Stimulated activated naive B cell treated with anti-CD40 and anti-IgM and Interleukin-4, amounts not matched to agents 10 μg/mL and 1 μg/mL and 100 μg/mL, for 72 hours (primary cell): ENCODE measurements around the gene ARVCF.
A peak's percentile ranks its signal among the peaks of the same experiment; 100 is the strongest.

ENCODE experiments used
- ATAC-seq, 2 donors: fragments of 150-1000 bp; cut with Tn5 transposase; replicated peaks; 2 replicates each; pipeline ENCODE4 v1.10.0; 2021; ENCODE audit warnings: moderate library complexity in 1 of 2
- DNase-seq: peaks from one replicate; pipeline ENCODE4 v3.0.0; 2021
- H3K27ac Mint-ChIP-seq: one replicate; pipeline ENCODE4 v1.8.0; 2022; ENCODE audit warnings: mild to moderate bottlenecking, mixed read lengths
- H3K27me3 Mint-ChIP-seq, 2 donors: one replicate each; pipeline ENCODE4 v1.8.0; 2022; ENCODE audit warnings: mixed read lengths in 2 of 2
- H3K36me3 Mint-ChIP-seq, 2 donors: one replicate each; pipeline ENCODE4 v1.8.0; 2022; ENCODE audit warnings: mixed read lengths in 2 of 2, mild to moderate bottlenecking in 1 of 2
- H3K4me1 Mint-ChIP-seq, 2 donors: one replicate each; pipeline ENCODE4 v1.8.0; 2022; ENCODE audit warnings: mixed read lengths in 2 of 2, mild to moderate bottlenecking in 1 of 2
- H3K4me3 Mint-ChIP-seq, 2 donors: one replicate each; pipeline ENCODE4 v1.8.0; 2022; ENCODE audit warnings: mild to moderate bottlenecking in 2 of 2, mixed read lengths in 2 of 2, moderate library complexity in 1 of 2
- H3K9me3 Mint-ChIP-seq, 2 donors: one replicate each; pipeline ENCODE4 v1.8.0; 2022; ENCODE audit warnings: mixed read lengths in 2 of 2, mild to moderate bottlenecking in 1 of 2

ARVCF gene

DNA sequence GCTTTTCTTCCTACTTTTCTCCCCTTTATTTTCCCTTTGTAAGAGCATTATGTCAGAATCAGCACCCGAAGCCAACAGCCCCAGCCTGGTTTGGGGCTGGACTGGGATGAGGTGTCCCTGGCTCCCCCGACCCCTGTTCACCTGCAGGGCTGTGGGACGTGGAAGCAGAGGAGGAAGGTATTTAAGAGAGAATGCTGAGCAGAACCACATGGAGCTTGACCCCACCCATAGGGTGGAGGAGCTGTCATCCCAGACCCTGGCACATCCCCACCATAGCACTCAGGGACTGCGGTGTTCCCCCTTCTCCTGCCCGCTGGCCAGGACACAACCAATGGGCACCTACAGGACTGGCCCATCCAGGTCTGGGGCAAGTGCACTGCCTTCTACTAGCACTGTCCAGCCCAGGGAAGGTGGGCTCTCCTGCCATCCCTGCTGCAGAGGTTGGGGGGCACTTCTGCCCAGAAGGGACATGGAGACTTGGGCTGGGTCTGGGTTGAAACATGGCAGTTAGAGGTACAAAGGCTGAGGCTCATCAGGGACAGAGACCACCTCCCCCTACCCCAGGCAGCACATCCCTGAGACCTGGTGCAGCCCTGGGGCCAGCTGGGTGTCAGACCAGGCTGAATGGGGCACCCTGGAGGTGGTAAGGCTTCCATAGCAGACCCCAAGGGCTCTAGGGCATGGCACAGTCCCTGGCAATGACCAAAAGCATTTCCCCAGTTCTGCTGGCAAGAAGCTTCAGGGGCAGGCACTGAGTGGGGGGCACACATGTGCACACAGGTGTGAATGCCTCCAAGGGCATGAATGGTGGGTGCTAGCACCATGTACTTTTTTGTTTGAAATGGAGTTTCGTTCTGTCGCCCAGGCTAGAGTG is 23.9 kb upstream of the ARVCF start:
- Mint-ChIP-seq H3K36me3 (peaks cover 43 to 45% of the 10 kb centered on the region in 2 donors), H3K27me3 (no peaks in the 10 kb centered on the region), H3K27ac (no peak overlapping the region)

DNA sequence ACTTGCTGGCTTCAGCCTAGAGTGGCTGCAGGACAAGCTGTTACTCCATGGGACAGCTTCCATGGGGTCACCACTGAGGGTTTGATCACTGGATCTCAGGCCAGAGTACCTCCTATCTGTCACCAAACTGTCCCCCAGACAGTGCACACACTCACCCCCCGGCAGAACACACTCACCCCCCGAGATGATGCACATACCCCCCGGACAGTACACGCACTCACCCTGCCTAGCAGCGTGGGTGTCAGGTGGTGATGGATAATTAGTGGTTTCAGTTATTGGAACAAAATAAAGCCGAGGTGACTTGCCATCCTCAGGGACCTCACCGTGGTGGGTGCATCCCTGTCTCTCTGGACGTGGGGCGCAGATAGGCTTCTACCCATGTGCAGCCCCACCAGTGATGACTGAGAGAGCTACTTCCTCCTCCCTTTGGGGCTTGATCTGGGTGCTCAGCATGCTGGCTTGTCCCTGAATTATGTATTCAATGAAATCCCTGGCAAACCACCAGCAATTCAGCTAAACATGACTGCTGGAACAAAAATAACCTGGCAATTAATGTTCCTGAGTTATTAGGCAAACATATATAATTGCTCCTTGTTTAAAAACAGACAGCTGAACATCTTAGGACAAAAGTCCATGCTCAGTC is 23.2 kb upstream of the ARVCF start:
- ATAC-seq (no peak), DNase-seq (no peak)
- no peak overlapping the region for H3K27ac Mint-ChIP-seq
- H3K4me3 Mint-ChIP-seq: no peak overlapping the region
- H3K36me3 Mint-ChIP-seq: peaks cover 50 to 51% of the 10 kb centered on the region in 2 donors
- H3K9me3 Mint-ChIP-seq: peaks cover 0 to 2% of the 10 kb centered on the region in 2 donors
- H3K4me1 Mint-ChIP-seq: peaks cover 22 to 37% of the 10 kb centered on the region in 2 donors
- H3K27me3 Mint-ChIP-seq: no peaks in the 10 kb centered on the region

More for the DNA sequence above, 23.9 kb upstream of the ARVCF start:
- H3K9me3 Mint-ChIP-seq: no peaks in the 10 kb centered on the region
- H3K4me3 Mint-ChIP-seq: no peak overlapping the region
- no peak for DNase-seq
- no peak for ATAC-seq
- peaks cover 16 to 29% of the 10 kb centered on the region in 2 donors for H3K4me1 Mint-ChIP-seq

DNA sequence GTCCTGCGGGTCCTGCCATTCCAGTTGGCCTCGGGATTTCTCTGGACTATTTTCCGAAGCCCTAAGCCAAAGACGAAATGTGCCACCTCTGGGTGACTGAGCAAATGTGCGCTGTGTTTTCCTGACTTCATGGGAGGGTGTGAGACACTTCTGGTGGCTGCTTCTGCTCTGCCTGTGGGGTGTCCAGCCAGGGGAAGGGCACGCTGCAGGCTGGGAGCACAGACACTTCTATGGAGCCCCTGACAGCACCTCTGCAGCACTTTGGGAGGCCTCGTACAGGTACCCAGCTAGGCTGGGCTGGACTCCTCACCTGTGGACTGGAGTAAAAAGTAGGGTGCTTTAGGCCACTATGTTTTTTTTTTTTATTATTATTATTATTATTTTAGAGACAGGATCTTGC is 22.0 kb upstream of the ARVCF start:
- H3K4me3 Mint-ChIP-seq: no peak overlapping the region
- H3K27ac Mint-ChIP-seq: no peak overlapping the region
- no peaks in the 10 kb centered on the region for H3K27me3 Mint-ChIP-seq
- DNase-seq (no peak), ATAC-seq (no peak)
- peaks cover 4 to 5% of the 10 kb centered on the region in 2 donors for H3K9me3 Mint-ChIP-seq
- H3K36me3 Mint-ChIP-seq: peaks cover 52 to 53% of the 10 kb centered on the region in 2 donors
- H3K4me1 Mint-ChIP-seq: peaks cover 27 to 44% of the 10 kb centered on the region in 2 donors

DNA sequence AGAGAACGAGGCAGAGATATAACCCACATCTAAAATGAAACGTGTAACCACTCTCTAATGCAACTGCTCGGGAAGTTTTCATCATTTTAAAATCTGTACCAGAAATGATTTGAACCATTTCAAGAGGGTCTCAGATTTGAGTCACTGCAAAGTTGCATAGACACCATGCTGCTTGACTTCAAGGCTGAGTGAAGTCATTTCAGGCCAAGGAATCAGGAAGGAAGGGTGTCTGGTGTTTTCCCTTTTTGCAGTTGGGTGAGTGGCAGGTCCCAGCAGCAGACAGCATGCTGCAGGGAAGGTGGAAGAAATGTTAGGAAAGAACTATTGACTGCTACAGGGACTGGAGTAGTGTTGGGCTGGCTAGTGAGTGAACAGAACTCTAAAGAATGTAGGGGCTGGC is 20.8 kb upstream of the ARVCF start:
- H3K4me3 Mint-ChIP-seq: no peak overlapping the region
- H3K27me3 Mint-ChIP-seq: no peaks in the 10 kb centered on the region
- H3K4me1 Mint-ChIP-seq: peaks cover 36 to 50% of the 10 kb centered on the region in 2 donors
- DNase-seq: peak; percentile 27
- H3K27ac Mint-ChIP-seq: peak overlapping the region; percentile 70
- H3K9me3 Mint-ChIP-seq: peaks cover 4 to 5% of the 10 kb centered on the region in 2 donors
- H3K36me3 Mint-ChIP-seq: peaks cover 47 to 54% of the 10 kb centered on the region in 2 donors
- peak; percentile 87 to 95 for ATAC-seq

DNA sequence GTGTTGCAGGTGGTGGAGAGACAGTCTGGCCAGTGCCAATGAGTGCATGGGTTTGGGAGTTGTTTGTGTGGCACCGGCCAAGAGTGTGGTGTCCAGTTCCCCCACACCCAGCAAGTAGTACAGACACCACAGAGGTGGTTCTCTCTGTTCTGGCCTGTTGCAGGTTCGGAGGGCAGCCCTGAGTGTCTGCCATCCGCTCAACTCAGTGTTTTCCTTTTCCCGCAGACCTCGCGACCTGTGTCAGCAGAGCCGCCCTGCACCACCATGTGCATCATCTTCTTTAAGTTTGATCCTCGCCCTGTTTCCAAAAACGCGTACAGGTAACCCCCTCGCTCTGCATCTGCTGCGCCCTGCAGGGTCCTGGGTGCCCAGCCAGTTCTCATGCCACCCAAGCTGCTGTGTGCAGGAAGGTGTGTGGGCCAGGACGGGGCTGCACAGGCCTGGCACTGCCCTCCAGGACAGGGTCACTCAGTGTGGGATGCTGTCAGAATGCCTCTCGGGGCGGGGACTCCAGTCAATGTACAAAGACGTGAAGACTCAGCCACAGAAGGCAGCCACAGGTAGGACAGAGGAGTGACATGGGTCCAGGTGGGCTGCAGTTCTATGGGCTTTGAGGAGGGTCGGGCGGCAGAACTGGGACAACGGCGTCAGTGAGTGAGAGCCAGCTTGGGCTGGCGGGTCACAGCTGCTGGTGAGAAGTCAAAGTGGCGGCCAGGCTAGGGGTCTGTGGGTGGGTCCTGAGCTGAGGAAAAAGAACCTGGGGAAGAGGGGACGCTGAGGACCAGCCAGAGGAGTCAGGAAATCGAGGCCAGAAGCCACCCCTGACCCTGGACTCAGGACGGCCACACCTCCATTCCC is 20.1 kb upstream of the ARVCF start:
- no peak for DNase-seq
- Mint-ChIP-seq H3K9me3 (peaks cover 4 to 5% of the 10 kb centered on the region in 2 donors), H3K36me3 (peaks cover 47 to 60% of the 10 kb centered on the region in 2 donors), H3K27ac (peak overlapping the region; percentile 70), H3K4me3 (peak overlapping the region; percentile 26 to 51), H3K27me3 (no peaks in the 10 kb centered on the region), H3K4me1 (peaks cover 41 to 56% of the 10 kb centered on the region in 2 donors)
- ATAC-seq: no peak

DNA sequence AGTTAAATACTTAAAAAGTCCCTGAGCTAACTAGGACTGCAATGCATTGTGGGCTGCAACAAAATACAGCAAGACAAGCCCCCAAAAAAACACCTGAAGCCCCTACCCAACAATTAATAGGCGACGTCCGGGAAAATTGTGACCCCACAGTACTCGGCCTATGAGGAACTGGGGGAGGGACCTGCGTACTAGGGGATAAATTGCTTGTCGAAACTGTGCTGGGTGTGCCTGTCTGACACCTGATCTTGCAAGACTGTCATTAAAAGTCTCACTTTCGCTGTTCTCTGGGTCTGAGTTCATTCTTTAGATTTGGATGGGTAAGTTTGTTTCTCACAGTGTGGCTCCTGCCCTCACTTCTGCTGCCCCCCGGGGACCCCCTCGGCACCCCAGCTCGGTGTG is 19.5 kb upstream of the ARVCF start:
- peaks cover 47 to 67% of the 10 kb centered on the region in 2 donors for H3K36me3 Mint-ChIP-seq
- no peak overlapping the region for H3K4me3 Mint-ChIP-seq
- H3K27me3 Mint-ChIP-seq: no peaks in the 10 kb centered on the region
- H3K9me3 Mint-ChIP-seq: peaks cover 4 to 5% of the 10 kb centered on the region in 2 donors
- peaks cover 47 to 63% of the 10 kb centered on the region in 2 donors for H3K4me1 Mint-ChIP-seq
- H3K27ac Mint-ChIP-seq: no peak overlapping the region
- ATAC-seq (no peak), DNase-seq (no peak)

DNA sequence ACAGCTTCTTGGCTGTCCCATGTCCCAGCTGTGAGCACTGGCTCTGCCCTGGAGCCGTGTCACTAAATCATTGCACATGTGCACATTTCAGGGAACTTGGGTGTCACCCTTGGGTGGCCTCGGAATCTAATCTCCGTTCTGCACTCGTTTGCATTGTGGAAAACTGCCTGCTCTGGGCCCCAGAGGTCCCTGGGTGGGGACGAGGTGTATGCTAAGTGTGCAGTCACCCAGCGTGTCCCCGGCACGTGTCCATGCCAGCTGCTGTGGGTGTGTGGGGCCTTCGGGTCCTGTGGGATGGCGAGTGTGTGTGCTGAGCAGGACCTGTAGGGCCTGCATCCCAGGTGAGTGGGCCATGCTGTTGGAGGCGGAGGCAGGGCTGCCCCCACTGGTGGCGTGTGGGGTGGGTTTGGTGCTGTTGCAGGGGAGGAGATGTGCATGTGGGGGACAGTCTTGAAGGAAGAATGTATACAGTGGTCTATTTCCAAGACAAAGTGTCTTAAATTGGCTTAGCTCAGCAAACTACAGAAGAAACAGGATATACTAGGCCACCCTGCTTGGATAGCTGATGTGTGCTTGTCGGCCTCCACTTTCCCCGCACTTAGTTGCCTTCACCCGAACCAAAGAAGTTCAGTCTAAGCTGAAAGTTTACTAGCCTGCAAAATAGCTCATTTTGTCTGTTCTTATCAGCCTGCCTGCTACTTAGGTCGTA is 18.9 kb upstream of the ARVCF start:
- peaks cover 4 to 5% of the 10 kb centered on the region in 2 donors for H3K9me3 Mint-ChIP-seq
- ATAC-seq: no peak
- no peak overlapping the region for H3K4me3 Mint-ChIP-seq
- no peak for DNase-seq
- no peak overlapping the region for H3K27ac Mint-ChIP-seq
- peaks cover 46 to 67% of the 10 kb centered on the region in 2 donors for H3K36me3 Mint-ChIP-seq
- H3K27me3 Mint-ChIP-seq: no peaks in the 10 kb centered on the region
- H3K4me1 Mint-ChIP-seq: peaks cover 47 to 67% of the 10 kb centered on the region in 2 donors

DNA sequence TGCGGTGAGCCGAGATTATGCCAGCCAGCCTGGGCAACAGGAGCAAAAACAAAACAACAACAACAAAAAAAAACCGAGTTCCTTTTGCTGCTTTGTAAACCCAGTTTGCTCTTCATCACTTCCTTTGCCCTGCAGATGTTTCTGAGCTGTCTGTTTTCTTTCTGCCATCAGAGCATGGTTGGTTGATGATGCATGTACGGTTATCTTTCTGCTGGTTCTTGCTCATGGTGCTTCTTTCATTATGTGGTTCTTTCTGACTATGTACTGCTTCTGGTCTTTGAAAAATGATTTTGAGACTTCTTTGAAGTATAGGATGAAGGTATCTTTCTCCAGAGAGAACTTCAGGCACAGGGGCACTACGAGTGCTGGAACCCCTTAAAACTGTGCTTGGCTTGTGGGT is 17.5 kb upstream of the ARVCF start:
- peaks cover 35 to 64% of the 10 kb centered on the region in 2 donors for H3K36me3 Mint-ChIP-seq
- no peak overlapping the region for H3K27ac Mint-ChIP-seq
- H3K4me1 Mint-ChIP-seq: peaks cover 54 to 76% of the 10 kb centered on the region in 2 donors
- peaks cover 4 to 5% of the 10 kb centered on the region in 2 donors for H3K9me3 Mint-ChIP-seq
- DNase-seq (no peak), ATAC-seq (peak in 1 of 2 donors; percentile 35)
- H3K4me3 Mint-ChIP-seq: no peak overlapping the region
- no peaks in the 10 kb centered on the region for H3K27me3 Mint-ChIP-seq

DNA sequence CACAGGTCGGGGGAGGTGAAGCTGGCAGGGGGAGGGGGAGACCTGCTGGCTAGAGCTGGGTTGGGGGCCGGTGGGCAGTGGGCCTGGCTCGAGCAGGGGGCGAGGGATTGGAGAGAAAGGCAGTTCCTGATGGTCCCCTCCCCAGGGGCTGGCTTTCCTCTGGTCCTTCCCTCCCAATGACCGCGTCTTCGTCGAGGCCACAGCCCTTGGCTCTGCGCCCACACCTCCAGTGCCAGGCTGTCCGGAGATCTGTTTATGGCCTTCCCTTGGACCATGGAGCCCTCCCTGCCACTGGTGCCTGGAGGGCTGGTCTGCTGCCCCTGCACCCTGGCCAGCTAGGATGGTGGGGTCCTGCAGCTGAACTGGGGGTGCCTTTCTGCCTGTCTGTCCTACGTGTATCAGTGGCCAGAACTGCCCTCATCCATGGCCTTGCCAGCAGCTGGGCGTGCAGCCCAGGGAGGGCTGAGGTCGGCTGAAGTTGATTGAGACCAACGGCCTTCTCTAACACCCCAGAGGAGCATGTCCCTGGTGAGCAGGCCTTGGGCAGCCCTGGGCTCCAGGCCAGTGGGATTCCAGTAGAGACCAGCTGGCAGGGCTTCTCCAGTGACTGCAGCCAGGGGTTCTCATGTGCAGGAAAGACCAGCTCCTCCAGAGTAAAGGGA is 16.6 kb upstream of the ARVCF start:
- ATAC-seq (no peak), DNase-seq (no peak)
- peaks cover 4 to 5% of the 10 kb centered on the region in 2 donors for H3K9me3 Mint-ChIP-seq
- H3K27me3 Mint-ChIP-seq: no peaks in the 10 kb centered on the region
- peaks cover 59 to 84% of the 10 kb centered on the region in 2 donors for H3K4me1 Mint-ChIP-seq
- no peak overlapping the region for H3K4me3 Mint-ChIP-seq
- H3K36me3 Mint-ChIP-seq: peaks cover 35 to 62% of the 10 kb centered on the region in 2 donors
- H3K27ac Mint-ChIP-seq: no peak overlapping the region

DNA sequence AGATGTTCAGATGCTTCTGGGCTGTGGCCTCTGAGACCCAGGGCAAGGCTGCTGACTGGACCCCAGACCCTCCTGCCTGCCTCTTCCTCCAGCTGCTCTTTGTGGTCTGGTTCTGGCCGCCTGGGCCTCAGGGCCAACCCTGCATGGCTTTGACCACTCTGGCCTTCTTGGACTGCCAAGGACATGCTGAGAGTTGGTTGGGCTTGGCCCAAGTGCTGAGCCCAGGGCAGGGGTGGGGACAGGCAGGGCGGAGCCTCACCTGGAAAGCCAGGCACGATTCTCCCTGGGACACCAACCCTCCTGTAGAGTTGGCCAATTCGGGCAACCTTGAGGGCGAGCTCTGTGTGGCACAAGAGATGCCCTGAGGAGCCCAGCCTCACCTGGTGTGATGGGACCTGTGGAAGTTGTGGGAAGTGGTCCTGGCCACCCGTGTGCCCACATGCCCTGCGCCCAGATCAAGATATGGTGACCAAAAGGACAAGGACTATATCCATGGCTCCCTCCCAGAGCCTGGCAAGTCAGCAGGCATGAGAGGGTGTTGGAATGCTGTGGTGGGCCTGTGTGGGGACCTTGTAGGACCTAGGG is 15.9 kb upstream of the ARVCF start:
- Mint-ChIP-seq H3K4me1 (peaks cover 55 to 80% of the 10 kb centered on the region in 2 donors), H3K4me3 (no peak overlapping the region), H3K36me3 (peaks cover 28 to 59% of the 10 kb centered on the region in 2 donors), H3K9me3 (peaks cover 4 to 5% of the 10 kb centered on the region in 2 donors), H3K27ac (no peak overlapping the region), H3K27me3 (no peaks in the 10 kb centered on the region)
- DNase-seq (no peak), ATAC-seq (no peak)

DNA sequence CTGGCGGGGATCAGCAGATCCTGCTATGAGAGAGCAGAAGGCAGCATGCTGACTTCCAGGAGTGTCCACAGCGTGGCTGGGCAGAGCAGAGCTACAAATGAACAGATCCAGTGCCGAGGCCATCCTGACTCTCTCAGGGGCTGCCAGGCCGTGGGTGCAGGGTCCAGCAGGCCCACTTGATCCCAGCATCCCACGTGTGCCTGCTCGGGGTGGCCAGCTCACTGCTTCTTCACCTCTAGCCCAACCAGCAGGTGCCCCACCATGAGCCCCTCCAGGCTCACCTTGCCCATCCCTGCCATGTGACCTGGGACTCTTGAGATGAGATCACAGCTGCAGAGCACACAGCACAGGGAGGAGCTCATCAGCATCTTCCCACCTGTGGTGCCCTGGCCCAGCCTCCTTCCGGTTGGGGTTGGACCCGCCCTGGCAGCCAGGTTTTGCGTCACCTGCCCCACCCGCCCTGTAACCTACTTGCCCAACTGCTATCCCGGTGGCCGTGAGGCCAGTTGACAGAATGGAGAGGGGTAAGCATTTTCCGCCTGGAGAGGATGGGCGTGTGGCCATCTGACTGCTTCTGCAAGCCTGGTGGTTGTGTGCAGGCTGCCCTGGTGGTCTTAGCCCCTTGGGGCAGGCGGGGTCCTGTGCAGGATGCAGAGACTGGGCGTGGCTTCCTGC is 15.2 kb upstream of the ARVCF start:
- ATAC-seq (peak in 1 of 2 donors; percentile 52), DNase-seq (no peak)
- Mint-ChIP-seq H3K27me3 (no peaks in the 10 kb centered on the region), H3K27ac (no peak overlapping the region), H3K4me3 (no peak overlapping the region), H3K9me3 (peaks cover 4 to 5% of the 10 kb centered on the region in 2 donors), H3K4me1 (peaks cover 54 to 78% of the 10 kb centered on the region in 2 donors), H3K36me3 (peaks cover 26 to 55% of the 10 kb centered on the region in 2 donors)

DNA sequence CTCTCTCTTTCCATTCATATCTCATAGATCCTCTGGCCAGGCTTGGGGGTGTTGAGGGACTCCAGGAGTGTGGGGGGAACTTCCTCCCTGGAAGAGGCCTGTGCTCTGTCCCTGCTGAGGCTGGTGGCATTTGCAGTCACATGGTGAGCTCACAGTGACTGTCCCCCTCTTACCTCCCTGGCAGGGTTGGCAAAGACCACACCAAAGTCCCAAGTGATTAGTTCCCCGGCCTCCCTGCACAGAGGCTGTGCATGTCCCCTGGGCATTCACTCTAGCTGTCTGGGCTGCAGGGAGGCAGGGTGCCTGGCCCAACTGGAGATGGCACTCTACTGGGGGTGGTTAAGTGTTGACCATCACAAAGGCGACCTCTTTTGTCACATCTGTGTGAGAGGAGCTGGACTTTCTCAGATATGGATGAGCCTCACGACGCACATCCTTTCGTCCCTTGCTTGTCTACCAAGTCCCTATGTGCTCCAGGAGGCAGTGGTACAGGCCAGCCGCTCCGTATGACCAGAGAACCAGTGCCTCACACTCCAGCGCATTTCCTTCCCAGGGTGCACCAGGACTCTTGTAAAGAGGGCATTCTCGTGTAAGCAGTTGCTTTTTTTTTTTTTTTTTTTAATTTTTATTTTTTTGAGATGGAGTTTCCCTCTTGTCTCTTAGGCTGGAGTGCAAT is 13.1 kb upstream of the ARVCF start:
- Mint-ChIP-seq H3K36me3 (peaks cover 18 to 36% of the 10 kb centered on the region in 2 donors), H3K27ac (no peak overlapping the region), H3K4me3 (no peak overlapping the region), H3K4me1 (peaks cover 54 to 73% of the 10 kb centered on the region in 2 donors), H3K9me3 (peaks cover 3 to 4% of the 10 kb centered on the region in 2 donors), H3K27me3 (no peaks in the 10 kb centered on the region)
- no peak for DNase-seq
- peak; percentile 41 to 56 for ATAC-seq
